HG03103 (cell line): ENCODE data around the gene YIPF4.
"Not testable (repeated sequence)": the region's sequence is repeated elsewhere in the genome, so short reads cannot be mapped to it uniquely, and the experiment has no call there.

Source experiments
- ATAC-seq: cut with Tn5 transposase; IDR thresholded peaks from one replicate; pipeline ENCODE4 v1.9.1; 2021; ENCODE audit warnings: low read depth; ENCODE audit not compliant: unreplicated experiment

The YIPF4 gene

DNA sequence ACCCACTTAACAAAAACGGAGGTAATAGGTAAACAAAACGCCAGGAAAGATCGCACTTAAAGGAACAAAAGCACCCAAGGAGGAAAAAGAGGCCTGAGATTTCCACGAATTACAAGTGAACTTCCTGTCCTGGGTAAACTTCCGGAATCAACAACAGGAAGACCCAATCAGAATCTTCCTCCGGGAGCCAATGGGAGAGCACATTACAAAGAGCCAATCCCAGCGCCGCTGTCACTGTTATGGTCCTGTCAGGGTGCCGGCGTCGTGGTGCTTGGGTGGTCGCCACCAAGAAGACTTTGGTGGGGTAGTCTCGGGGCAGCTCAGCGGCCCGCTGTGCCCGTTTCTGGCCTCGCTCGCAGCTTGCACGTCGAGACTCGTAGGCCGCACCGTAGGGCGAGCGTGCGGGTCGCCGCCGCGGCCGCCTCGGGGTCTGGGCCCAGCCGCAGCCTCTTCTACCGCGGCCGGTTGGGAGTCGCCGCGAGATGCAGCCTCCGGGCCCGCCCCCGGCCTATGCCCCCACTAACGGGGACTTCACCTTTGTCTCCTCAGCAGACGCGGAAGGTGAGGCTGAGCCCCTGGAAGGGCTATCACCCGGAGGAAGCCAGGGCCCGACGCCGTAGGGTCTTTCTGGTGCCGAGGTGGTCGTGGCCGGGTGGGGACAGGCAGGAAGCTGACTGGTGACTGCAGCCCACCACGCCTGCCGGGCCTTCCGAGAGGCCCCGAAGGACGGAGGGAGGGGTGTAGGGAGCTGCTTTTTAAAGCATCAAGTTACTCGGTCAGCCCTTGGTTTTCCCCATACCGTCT, at the start of gene YIPF4:
TSS of gene YIPF4 (plus strand) at position 231 of the 804 bp plus-strand sequence. CDS start at position 483, 252 bp downstream.
- peak; percentile 99 for ATAC-seq

DNA sequence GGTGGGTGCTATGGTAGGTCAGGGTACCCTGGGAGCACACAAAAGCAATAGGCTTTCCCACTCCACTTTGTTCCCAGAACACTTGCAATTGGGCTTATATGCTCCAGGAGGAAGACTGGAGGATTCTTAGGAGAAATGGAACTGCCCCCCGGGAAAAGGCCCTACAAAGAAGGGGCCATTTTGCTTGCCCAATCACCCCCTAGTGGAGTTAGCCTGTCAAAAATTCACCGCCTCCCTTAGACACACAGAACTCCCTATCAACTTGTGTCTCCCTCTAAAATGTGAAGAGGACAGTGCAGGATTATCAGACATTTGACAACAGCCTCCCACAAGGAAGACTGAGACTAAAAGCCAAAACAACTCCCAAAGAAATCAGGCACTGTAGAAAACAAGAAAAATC, 49.5 kb upstream of the YIPF4 start:
- no peak for ATAC-seq

DNA sequence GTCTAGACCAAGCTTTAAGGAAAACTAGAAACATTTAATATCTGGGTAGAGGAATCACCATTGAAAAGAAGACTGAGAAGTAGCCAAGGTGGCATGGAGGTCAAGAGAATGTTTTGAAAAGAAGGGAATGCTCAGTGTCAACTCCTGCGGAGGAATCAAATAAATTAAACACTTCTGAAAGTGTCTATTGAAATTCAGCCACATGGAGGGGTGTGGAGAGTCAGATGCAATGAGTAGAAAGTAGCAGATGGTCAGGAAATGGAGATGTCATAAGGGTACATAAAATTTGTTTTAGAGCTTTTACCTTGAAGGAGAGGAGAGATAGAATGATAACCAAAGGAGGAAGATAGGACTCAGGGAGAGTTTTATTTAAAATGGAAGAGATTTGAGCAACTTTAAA, 48.1 kb upstream of the YIPF4 start:
- ATAC-seq = no peak

DNA sequence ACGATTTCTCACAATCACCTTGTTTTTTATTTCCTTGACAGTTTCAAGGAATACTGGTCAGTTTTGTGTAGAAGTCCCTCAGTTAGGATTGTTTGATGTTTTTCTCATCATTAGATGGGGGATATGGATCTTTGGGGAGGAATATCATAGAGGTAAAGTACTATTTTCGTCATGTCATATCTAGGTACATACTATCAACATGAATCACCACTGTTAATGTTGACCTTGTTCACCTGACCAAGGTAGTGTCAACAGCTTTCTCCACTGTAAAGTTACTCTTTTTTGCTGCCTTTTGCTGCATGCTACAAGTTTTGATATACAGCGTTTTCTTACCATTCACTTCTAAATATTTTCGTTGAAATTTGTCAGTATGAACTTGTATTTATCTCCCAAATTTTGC, 45.7 kb upstream of the YIPF4 start:
- ATAC-seq = no peak

DNA sequence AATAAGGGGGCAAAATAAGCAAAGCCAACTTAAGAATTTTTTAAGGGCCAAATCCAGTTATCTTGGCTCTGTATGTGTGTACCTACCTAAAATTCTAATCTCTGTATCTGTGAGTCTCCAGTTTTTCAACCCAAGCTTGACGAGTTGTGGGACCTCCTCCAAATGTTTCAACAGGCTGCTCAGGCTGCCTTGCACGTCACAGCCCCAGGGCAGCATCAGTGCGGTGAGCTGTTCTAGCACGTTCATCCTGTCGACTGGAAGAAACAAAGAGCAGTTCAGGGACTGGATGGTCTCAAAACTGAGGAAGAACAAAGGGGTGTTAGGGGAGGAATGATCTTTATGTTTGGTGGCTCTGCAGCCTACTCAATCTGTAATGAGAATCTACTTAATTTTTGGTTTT, 42.4 kb upstream of the YIPF4 start:
- no peak for ATAC-seq

DNA sequence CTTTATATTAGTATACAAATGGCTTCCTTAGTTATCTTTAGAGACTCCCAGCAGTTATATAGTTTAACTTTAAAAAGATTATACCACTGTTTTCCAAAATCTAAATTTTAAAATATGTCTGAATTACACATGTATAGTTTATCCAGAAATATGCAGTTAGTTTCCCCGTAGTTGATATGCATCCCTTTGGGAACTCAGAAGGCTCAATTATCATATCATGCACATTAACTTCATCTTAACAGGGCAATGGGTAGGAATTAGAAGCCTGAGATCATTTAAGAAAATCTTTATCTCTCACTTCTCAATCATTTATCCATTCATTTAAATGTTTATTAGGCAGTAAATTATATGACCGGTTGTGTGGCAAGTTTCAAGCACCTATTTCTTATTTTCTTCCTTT, 40.2 kb upstream of the YIPF4 start:
- ATAC-seq = no peak

DNA sequence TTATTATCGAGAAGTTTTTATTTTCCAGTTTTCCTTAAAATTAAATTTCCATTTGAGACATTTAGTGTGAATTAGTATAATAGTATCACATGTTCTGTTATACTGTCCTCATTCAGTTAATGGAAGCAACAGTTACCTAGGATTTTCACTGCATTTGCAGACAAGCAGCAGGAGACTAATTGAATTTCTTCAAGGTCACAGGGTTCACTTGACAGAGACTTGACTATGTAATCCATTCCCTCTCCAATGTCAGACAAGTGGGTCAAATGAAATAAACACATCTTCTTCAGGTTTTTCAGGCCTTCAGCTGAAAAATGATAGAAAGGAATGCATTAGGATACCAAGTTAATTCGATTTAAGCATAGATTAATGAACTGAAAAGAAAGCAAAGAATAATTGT, 39.7 kb upstream of the YIPF4 start:
- no peak for ATAC-seq

DNA sequence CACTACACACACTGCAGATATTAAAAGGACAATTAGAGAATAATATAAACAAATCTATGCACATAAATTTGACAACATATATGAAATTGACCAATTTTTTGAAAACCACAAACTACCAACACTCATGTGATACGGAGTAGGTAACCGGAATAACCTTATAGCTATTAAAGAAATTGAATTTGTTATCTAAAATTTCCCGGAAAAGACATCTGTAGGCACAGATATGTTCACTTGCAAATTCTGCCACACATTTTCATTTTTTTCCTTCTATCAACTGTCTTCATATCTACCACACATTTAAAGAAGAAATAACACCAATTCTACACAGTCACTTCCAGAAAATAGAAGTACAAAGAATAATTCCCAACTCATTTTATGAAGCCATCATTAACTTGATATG, 35.4 kb upstream of the YIPF4 start:
- ATAC-seq = no peak

DNA sequence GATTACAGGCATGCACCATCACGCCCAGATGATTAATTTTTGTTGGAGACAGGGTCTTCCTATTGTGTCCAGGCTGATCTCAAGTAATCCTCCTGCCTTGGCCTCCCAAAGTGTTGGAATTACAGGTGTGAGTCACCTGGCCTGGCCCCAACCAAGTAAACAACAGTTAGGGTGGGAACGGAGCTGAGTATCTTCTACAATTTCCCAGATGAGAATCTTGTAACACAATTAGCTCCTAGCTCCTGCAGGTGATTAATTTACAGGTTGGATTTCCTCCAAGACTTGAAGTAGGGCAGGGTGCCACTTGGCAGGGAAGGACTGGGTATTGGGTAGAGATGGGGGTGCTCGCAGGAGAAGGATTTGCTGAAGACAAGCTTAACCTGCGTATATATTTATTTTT, 30.8 kb upstream of the YIPF4 start:
- no peak for ATAC-seq

DNA sequence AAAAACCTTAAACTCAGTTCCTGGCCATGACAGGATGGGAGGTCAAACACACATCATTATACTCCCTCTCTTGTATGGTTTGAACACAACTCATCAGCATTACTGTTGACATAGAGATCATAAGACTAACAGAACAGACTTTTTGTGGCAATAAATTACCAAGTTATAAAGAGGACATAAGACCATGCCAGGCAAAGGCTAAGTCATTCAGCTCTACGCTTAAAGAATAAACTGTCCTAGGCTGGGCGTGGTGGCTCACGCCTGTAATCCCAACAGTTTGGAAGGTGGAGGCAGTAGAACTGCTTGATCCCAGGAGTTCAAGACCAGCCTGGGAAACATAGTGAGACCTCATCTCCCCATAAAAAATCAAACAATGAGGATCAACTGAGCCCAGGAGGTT, 29.4 kb upstream of the YIPF4 start:
- no peak for ATAC-seq

DNA sequence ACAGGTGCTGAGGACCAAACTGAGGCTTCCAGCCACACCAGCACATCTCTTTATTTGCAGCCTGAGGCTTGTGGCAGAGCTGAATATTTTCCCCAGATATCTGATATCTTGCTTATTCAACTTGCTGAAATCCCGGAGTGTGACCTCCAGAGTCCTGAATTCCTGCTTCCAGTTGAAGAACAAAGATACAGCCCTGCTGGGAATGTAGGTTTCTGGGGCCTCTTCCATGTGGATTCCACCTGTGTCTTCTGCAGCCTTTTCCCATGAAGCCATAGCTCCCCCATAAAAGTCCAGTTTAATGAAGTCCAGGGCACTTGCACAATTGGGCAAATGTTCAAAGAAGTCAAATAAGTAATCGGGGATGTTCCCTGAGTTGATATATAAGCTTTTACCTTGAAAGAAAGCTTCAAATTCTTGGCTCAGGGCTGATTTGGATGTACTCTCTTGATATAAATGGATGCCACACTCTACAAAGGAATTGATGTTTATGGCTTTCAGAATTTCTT, 27.9 kb upstream of the YIPF4 start:
- no peak for ATAC-seq

DNA sequence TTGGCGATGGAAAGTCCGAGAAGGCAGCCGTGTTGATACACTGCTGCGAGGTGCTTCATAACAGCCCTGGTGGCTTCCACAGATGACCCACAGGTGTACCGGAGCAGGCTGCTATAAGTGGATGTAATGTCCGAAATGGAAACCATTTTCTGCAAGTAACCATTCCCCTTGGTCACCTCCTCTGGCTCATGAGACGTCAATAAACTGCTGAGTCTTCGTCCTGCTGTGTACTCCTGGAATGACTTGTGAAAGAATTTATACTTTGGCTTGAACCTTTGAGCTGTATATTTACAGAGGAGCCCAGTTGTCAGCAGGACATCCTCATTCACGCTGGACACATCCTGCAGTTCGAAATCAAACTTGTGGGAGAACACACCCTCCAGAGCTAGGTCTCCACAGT, 27.4 kb upstream of the YIPF4 start:
- no peak for ATAC-seq

DNA sequence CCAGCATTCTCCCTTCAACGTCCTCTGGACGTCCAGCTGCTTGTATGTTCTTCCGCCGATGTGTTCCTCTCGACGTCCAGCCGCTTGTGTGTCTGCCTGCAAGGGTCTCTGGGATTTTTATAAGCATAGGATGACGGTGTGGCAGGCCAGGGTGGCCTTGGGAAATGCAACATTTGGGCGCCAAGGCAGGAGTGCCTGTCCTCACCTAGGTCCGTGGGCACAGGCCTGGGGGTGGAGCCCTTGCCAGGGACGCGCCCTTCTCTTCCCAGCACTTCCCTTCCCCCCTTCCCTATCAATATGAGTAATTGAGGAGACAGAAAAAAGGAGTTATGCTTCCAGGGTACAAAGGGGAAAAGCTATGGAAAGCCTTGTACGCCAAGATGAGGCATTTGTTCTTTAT, 19.5 kb upstream of the YIPF4 start:
- ATAC-seq = no peak

DNA sequence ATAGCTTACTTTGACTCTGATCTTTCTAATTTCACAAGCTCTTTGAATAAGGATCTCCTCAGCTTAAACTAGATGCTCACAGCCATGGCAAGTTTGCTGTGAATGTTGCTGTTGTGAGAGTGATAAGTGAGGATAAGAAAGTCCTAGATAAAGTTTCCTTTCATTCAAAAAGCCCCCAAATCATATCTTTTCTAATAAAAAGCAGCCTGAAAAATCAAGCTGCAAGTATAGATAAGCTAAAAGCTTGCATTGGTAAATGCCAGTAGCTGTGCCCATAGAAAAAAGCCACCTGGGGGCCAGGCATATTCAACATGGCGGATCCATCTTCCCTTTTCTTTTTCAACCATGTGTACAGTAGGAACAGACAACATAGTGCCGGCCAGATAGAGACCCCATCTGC, 17.3 kb upstream of the YIPF4 start:
- ATAC-seq = no peak

DNA sequence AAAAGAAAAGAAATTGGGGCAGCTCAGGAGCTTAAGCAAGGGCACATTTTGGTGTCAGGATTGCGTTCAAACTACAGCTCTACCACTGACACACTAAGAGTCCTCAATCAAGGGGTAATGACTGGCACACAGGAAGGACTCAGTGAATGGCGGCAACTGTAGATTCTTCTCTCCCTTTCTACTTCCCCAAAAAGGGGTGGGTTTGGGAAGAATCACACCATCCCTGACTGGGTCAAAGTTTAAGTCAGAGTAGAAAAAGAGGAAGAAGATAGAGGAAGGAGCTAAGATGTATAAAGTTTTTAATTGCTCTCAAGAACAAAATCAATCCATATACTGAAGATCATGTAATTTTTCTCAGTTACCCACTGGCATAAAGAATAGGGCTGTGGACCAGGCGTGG, 15.6 kb upstream of the YIPF4 start:
- no peak for ATAC-seq

DNA sequence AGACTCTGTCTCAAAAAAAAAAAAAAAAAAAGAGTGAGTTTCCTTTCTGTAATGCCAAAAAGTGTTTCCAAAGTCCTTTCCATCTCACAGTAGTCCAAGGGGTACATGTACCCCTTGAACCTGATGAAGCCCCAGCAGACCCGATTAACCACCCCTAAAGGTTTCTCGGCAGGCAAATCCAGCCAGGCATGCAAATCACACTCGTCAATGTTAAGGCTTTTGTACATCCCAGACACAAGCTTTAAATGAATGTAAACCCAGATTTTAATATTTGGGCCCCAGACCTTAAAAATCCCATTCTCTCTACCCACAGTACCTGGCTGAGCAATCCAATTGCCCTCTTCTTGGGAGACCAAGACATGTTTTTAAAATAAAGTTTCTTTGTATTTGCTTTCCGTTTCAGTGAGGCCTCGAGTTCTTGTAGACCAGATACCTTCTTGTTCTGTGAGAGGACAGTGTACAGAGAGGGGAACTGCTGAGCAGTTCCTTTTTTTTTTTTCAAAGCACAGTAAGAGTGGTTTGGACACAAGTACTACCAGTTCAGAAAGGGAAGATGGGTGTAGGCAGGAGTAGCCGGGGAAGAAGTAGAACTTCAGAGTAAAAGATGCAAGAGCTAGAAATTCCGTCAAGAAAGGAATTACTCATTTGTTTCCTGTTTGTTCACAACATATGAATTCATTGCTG, 13.1 kb upstream of the YIPF4 start, which contains the start of gene NLRC4:
TSS of gene NLRC4 (minus strand) at position 465 of the 684 bp plus-strand sequence. CDS start 8,111 bp downstream, outside the sequence.
- ATAC-seq = peak; percentile 90

DNA sequence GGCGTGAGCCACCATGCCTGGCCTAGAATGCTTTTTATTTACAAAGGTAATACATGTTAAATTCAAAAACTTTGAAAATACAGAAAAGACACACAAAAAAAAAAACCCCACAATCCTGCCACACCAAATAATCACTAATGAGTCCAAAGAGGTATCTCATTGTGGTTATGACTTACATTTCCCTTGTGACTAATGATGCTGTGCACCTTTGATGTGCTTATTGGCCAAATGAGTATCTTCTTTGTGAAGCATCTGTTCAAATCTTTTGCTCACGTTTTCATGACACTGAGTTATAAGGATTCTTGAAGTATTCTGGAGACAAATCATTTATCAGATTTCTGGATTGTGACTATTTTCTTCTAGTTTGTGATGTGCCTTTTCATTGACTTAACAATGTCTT, 6.6 kb upstream of the YIPF4 start:
- ATAC-seq = no peak

DNA sequence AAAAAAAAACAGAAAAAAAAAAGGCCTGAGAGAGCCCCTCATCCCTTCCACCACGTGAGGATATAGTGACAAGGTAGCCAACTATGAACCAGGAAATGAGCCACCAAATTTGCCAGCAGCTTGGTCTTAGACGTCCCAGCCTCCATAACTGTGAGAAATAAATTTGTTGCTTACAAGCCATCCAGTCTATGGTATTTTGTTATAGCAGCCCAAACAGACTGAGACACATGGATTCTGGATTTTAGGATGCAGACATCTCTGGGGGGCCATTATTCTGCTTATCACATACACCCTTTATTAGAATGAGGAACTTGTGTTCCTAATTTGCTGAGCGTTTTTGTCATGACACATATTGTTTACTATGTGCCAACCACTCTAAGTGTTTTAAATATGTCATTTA, 5.4 kb upstream of the YIPF4 start:
- no peak for ATAC-seq

DNA sequence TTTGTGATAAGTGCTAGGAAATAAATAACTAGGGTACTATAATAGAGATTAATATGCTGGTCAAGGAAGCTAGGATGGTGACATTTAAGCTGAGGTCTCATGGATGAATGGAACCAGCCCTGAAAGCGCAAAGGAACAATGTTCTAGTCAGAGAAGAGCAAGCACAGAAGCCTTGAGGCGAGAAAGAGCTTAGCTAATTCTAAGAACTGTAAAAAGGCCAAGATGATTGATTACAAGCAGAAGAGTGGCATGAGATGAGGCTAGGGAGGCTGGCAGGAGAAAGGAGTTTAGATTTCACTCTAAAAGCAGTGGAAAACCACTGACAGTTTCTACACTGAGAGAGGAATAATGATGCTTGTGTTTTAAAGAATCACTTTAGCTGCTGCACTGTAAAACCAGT, 3.4 kb upstream of the YIPF4 start:
- no peak for ATAC-seq

DNA sequence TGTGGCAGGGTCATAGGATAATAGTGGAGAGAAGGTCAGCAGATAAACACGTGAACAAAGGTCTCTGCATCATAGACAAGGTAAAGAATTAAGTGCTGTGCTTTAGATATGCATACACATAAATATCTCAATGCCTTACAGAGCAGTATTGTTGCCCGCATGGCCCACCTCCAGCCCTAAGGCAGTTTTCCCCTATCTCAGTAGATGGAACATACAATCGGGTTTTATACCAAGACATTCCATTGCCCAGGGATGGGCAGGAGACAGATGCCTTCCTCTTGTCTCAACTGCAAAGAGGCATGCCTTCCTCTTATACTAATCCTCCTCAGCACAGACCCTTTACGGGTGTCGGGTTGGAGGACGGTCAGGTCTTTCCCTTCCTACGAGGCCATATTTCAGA, 1.9 kb upstream of the YIPF4 start:
- not testable (repeated sequence) for ATAC-seq

DNA sequence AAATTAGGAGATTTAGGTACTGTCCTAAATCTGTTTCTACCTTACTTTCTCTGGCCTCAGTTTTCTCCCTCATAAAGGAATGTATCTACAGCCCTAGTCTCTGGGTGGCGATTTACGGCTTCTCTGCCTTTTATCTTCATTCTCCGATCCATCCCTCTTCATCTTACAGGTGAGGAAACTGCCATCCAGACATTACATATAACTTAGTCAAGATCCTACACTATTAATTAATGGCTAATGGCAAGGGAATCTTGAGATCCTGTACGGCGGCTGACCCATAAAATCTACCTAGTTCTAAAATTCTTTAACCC, 386 bp upstream of the YIPF4 start:
- peak; percentile 4 for ATAC-seq

DNA sequence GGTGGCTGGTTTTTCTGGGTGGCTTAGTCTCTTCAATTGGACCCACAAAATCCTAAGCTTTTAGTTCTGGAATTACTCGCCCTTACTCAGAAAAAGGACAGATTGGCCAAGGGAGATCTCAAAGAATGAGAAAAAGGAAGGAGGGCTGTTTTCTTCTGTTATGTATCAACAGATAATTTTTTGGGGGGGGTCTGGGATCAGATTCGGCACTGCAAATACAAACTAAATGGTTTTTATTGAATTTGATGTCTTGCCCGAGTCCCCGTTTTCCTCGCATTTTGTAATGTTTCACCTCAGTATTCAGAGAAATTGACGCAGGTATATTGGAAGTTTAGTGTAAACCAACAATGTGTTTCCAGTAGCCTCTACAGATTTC, 762 bp downstream of the YIPF4 start:
- no peak for ATAC-seq
